ENCODE data around the gene FAM171A1.
"Not testable (repeated sequence)": the region's sequence is repeated elsewhere in the genome, so short reads cannot be mapped to it uniquely, and the experiment has no call there.

Gene FAM171A1

DNA sequence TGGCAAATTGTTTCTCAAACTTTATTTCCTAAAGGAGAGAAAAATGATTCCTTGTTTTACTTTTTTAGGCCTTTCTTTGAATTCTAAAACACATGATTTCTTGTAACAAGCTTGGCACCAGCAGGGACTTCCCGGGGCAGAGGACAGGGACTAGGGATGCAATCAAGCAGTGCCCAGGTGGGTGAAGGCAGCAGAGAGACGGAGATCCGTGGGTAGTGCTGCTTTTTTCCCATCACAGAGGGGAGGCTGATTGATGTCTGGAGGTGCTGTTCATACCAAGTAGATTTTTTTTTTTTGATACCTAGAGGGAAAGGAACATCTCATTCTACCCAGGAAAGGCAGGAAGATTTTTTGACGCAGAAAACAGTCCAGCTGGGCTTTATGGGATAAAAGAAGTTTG lies 91.9 kb downstream of the FAM171A1 start:
- DNase-seq: no peak

- DNase-seq: no peak
Observed at GRCh38 chr10:15278786-15279185, 92.3 kb downstream of the FAM171A1 start.

DNA sequence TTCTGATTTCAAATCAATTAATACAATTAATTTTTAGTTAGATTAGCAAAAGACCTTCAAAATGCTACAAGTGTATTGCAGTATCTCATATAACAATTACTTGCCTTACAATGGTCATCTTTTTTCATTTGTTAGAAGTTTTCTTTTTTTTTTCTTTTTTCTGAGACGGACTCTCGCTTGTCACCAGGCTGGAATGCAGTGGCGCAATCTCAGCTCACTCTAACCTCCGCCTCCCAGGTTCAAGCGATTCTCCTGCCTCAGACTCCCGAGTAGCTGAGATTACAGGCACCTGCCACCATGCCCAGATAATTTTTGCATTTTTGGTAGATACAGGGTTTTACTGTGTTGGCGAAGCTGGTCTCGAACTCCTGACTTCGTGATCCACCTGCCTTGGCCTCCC lies 95.0 kb downstream of the FAM171A1 start:
- DNase-seq: not testable (repeated sequence)

GRCh38 chr10:15269838-15270237 lies 101.3 kb downstream of the FAM171A1 start:
- not testable (repeated sequence) for DNase-seq

GRCh38 chr10:15267496-15267895 lies 103.6 kb downstream of the FAM171A1 start:
- no peak for DNase-seq

- no peak for DNase-seq
Observed at GRCh38 chr10:15266117-15266516, 105.0 kb downstream of the FAM171A1 start.

- DNase-seq: no peak
Observed at GRCh38 chr10:15265558-15265957, 105.5 kb downstream of the FAM171A1 start.

GRCh38 chr10:15265056-15265455 lies 106.0 kb downstream of the FAM171A1 start:
- no peak for DNase-seq

- DNase-seq: no peak
Observed at GRCh38 chr10:15263657-15264323, 107.3 kb downstream of the FAM171A1 start.

DNA sequence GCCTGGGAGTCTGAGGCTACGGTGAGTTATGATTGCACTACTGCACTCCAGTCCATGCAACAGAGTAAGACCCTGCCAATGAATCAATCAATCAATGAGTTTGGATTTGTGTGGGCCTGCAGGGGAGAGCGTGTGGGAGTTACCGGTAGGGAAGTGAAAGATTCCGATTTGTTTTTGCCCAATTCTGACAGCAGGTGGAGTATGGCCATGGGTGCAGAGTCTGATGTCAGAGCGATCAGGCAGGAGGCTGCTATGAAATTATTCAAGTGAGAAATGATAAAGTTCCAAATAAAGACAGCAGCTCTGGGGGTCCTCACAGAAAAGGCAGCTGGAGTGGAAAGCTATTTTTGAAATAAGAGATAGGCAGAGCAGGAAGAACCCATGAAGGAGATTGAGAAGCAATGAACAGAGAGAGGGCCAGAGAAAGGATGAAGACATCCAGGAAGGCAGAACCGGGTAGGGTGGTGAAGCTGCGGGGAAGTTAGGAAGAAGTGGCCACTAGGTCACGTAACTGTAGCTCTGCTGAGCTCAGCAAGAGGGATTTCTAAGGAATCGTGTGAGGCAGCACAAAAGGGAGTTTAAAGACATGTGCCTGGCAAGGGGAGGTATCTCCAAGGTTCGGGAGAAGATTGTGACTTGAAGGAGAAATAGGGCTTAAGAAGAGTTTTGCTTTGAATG lies 108.9 kb downstream of the FAM171A1 start:
- peak; percentile 7 for DNase-seq

DNA sequence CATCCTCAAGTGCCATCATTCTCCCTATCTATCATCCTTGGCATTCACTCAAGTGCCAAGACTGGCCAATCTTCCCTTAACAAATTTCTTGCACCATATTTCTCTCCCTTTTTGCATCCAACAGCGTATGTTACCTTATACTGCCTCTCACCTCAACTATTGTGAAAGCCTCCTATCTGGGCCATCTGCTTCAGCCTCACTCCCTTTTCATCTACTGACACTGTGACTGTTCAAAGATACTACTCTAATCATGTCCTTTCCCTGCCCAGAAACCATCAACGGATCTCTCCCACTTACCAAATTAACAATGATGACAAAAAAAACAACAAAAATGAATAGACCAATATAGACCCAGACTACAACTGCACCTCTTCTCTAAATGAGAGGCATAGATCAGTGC lies 112.0 kb downstream of the FAM171A1 start:
- no peak for DNase-seq

- no peak for DNase-seq
Observed at GRCh38 chr10:15258255-15258654, 112.8 kb downstream of the FAM171A1 start.

GRCh38 chr10:15255961-15256360 lies 115.1 kb downstream of the FAM171A1 start:
- no peak for DNase-seq

DNA sequence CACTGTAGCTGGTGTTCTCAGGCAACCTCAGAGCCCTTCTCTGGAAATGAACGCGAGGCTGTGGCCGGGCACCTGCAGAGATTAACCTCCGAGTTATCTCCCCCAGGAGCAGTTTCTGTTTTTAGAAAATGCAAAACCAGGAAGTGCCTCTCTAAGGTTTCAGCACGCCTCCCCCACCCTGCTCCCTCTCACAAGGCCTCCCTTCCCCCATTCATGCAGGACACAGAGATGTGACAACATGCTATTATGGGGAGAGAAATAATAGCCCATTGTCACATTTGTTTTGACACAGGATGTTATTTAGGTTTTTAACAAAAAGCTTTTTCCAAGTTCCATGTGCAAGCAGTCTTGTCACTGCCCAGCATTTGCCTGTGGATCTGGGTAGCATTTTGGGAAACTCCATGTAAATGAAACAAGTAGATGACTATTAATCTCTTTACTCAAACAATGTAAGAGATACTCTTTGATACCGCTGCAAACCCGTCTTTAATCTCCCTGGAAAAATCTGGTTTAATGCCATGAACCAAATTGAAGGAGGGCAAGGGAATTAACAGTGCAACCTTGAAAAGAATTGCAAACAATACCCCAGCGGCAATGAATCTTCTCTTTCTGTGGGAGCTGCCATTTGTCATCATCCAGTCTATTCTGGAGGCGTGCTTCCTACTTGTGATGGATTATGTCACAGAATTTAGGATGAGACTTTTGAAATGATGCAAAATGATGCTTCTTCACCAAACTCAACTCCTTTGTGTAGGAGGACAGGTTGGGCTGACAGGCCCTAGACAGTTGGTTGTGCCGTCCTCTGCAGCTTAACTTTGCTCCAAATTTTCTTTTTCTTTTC lies 116.1 kb downstream of the FAM171A1 start:
- DNase-seq: peak; percentile 51

- peak; percentile 6 for DNase-seq
Observed at GRCh38 chr10:15253951-15254807, 116.9 kb downstream of the FAM171A1 start.

DNA sequence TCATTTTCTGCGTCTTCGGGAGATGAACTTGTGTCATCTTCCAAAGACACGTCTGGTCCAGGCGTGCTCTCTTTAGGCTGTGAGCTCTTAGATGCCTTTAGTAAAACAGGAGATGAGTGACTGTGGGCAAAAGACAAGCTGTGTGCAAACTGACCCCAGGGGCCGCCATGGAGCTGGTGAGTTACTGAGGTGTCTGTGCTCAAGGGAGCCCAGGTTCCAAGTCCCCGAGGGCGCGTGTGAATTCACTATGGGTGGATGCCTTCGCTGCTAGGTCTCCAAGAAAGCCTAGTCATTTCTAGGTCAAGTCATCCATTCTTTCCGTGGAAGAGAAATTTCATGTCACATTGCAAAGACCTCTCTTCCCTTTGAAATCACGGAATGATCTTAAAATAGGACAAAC lies 118.7 kb downstream of the FAM171A1 start:
- DNase-seq: no peak

DNA sequence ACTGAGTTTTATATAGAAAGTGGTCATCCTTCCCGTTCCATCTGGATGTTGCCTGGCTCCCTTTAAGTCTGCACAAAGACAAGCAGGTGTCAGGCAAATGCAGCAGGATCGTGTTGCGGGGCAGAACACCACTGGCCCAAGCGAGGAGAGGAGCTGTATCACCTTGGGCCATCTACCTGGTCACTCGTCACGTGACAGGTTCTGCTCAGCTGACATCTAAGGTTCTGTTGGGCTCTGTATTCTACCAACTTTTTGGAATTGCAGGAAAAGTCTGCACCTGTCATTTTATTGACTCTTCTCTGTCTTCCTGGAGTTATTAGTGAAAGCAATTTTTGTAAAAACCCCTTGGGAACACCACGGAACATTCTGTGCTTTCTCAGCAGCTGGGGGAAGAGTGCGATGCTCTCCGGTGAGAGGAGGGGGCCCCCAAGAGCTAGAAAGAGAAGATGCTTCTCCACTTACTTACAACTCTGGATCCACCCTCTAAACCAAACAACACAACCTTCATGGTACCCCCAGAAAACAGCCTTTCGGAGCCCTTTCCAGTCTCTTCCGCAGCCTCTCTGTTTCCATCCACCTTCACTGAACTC lies 119.2 kb downstream of the FAM171A1 start:
- DNase-seq: no peak

DNA sequence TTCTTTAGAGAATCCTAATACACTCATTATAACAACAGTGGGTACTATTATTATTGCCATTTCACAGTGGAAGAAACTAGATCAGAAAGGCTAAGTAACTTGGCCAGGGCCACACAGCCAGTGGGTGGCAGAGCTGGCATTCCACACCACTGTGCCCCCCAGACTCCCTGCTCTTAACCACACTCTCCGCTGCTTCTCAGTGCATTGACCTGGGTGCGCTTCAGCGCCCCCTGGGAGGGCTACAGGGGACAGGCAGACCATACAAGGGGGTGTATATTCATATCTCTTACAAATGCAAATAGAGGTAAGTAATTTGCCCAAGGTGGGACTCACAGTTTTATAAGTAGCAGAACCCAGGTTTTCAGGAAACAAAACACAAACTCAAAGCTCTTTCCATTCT lies 125.6 kb downstream of the FAM171A1 start:
- peak; percentile 48 for DNase-seq

DNA sequence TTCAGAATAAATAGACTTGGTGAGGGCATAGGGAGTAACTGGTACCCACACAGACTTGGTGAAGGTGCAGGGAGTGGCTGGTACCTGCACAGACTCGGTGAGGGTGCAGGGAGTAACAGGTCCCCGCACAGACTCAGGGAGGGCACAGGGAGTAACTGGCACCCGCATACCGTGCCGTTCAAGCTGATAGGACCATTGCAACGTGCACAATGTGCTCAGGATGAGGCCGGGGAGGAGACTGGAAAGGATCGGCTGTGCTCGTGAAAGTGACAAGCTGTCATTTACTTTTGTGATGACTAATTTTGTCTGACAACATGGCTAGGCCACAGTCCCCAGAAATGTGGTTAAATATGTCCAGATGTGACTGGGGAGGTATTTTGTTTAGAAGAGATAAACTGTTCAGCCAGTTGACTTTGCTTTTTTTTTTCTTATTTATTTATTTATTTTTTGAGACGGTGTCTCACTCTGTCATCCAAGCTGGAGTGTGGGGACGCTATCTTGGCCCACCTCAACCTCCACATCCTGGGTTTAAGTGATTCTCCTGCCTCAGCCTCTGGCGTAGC lies 126.4 kb downstream of the FAM171A1 start:
- DNase-seq: no peak

- DNase-seq: no peak
Observed at GRCh38 chr10:15242261-15242840, 128.7 kb downstream of the FAM171A1 start.

- DNase-seq: no peak
Observed at GRCh38 chr10:15241306-15241705, 129.8 kb downstream of the FAM171A1 start.

Data from CD4-positive, alpha-beta T cell treated with Interleukin-17A for 4 hours (primary cell).